GM18498 (cell line): ENCODE data around the gene THADA.

Experiments
- ATAC-seq: cut with Tn5 transposase; IDR thresholded peaks from one replicate; pipeline ENCODE4 v1.9.1; 2021; ENCODE audit warnings: mild to moderate bottlenecking, moderate library complexity; ENCODE audit not compliant: unreplicated experiment

The THADA gene

GRCh38 chr2:43363120-43363519 is 232.7 kb downstream of the THADA start:
- no peak for ATAC-seq

GRCh38 chr2:43361286-43361685 is 234.6 kb downstream of the THADA start:
- no peak for ATAC-seq

DNA sequence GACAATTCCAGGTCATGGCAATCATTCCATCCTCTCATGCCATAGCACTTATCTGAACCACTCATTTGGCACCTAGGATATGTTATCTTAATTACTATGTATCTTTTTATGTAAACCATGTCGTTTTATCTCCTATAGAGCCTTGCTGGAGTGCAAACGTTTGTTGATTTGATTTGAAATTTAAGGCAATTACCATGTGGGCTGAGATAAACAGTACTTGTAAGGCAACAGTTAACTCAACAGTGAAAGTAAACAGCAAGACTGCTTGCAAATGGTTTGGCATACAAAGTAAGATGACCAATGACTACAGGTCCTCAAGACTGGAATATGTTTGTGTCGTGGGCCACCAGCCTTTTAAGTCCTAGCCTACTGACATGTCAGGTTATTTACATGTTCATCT is 235.7 kb downstream of the THADA start:
- ATAC-seq, result no peak

- ATAC-seq, result no peak
Observed at GRCh38 chr2:43358410-43359201, 237.2 kb downstream of the THADA start.

- ATAC-seq, result no peak
Observed at GRCh38 chr2:43356774-43357173, 239.1 kb downstream of the THADA start.

GRCh38 chr2:43355399-43355798 is 240.4 kb downstream of the THADA start:
- no peak for ATAC-seq

- ATAC-seq, result no peak
Observed at GRCh38 chr2:43349904-43350303, 245.9 kb downstream of the THADA start.

DNA sequence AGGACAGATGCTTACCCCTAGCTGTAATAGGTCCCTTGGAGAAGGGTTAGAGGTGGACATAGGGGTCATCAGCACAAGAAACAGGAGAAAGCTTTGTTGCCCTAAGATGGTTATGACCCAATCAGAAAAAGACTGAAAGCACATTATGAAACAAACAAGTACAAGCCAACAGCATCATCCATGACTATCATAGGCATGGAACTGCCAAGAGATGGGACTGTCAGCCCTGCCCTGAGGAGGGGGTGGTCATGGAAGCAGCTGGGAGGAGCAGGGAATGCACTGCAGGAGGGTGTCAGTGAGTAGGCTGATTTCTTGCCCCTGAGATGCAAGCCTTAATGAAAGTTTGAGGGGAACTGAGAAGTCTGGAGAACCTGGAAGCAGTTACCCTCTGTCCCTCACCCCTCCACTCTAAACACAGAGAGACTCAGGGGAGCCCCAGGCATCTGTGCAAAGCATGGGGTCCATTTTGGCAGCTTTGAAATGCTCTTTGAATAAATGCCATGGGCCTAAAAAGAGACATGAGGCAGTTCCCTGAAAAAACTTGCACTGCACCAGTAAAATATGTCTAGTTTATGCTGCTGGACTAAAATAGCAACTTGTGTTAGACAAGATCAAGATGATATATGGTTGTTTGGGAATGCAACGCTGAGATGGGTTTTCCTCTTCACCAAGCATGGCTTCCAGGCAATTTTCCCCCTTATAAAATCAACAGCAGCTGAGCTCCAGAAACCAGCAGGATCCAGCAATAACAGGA is 246.8 kb downstream of the THADA start:
- no peak for ATAC-seq

DNA sequence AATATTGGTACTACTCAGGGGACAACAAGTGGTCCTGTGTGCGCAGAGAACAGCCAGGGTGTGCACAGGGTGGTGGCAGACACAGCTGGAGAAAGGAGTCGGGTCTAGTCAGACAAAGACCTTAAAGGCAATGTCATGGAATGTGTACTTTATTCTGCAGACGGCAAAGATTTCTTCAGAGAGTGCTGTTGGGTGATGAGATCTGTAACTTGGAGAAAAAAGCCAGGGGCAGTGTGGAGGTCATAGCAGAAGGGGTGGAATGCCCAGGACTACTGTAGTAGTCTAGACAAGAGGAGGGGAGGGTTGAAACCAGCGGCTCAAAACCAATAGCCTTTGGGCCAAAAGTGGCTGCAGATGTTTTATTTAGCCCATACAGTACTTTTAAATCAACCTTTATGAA is 248.1 kb downstream of the THADA start:
- no peak for ATAC-seq

DNA sequence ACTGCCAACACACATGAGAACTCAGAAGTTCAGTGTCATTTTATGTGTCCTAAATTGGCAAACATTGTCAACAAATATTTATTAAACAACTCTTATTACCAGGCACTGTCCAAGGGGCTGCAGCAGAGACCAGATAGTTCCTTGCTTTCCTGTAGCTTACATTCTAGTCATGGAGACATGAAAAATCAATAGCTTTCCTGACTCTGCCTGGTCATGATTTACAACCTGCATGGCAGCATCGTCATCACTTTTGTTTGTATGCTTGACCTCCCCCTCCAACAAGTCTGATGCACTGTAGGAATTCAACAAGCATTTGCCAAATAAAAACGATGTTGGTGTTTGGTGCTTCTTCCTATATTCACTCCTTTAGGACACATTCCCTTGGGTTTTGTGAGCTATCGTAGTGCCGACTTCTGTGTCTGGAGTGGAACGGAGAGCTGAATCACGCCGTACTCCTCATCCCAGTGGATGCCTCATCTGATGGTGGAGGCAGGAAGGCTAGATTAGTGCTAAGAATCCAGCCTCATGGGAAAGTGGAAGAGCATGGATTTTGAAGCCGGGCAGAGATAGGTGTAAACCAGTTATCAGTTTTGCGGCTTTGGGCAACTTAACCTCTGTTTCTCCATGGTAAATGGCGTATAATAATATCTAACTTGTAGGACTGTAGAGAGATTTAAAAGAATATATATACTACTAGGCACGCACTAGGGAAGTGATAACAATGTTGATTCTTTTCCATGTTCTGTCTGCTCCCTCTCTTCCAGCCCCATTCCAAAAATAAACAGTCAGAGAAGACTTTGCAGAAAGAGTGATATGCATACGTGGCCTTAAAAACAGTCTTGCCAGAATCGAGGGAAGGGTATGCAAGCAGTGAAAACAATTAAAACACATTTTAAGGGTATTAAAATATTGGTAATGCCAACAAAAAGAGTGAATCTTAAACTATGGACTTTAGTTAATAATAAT is 249.0 kb downstream of the THADA start:
- ATAC-seq, result no peak

- no peak for ATAC-seq
Observed at GRCh38 chr2:43345872-43346271, 250.0 kb downstream of the THADA start.

- ATAC-seq, result no peak
Observed at GRCh38 chr2:43345391-43345813, 250.4 kb downstream of the THADA start.

DNA sequence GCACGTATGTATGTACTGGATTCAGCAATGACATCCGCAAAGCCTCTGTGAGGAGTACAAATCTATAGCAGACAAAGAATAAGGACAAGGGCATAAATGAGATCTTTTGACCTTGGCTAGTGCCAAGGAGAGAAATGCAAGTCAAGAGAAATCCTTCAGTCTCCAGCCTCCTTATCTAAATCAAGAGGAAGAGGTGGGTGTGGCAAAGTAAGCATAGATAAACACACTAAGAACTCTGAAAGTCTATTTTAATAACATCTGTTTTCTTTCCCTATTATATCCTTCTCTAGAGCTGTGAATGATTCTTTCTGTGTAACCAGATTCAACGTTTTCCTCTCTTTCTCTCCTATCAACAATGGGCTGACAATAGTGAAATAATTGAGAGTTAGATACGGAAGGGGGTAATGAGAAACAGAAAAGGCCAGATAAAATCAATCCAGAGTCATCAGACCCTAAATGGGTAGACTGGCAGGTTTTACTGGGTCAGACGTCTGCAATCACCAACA is 250.9 kb downstream of the THADA start:
- no peak for ATAC-seq

DNA sequence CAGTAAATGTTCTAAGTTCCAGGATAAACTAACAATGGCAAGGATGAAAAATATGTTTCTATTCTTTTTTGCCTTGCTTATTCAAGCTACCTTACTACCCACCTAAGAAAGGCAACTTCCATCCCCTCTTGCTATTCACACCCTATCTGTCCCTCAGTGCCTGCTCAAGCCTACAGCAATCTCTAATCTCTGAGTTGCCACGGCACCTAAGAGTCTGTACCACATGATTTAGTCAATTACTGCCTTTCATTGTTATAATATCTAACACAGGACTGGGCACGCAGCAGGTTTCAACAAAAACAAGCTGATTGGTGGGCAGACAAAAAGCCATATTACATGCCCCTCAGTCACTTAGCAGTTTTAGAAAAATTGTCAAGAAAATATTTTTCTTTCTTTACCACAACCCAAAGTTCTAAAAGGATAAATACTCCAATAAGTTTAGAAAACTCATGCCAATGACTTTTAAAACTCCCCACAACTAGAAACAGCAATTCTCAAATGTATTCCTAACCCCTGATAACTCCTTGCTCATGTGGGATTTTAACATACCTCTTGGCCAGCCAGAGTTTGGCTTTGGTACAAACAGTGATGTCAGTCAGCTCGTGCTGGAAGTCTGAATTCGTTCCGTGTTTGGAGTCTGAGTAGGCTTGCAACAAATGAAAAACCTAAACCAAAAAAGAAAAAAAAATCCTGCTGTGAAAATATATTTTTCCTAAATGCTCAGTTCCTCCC is 252.1 kb downstream of the THADA start:
- ATAC-seq, result no peak

DNA sequence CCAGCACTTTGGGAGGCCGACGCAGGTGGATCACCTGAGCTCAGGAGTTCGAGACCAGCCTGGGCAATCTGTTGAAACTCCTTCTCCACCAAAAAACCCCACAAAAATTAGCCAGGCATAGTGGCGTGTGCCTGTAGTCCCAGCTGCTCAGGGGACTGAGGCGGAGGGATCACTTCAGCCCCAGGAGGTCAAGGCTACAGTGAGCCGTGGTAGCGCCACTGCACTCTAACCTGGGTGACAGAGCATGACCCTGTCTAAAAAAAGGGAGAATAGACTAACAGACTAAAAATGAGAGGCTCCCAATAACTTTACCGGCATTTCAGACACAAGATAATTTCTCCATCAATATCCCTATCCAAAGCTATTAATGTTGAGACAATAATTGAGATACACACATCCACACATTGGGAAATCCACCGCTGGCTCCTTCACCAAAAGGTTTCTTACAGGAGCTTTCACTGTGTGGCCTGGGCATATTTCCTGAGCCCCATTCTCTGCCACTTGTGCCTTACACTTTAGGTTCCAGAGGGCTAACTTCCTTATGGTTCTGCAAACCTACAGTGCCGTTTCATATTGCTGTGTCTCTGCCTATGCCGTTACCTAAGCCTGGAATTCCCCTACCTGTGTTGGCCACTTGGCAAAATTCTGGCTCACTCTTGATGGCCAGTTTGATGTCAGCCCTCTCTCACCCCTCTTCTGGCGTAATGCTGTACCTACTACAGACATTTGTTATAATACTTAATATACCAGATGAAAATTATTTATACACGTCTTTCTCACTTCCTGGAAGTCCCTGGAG is 253.7 kb downstream of the THADA start:
- no peak for ATAC-seq

- no peak for ATAC-seq
Observed at GRCh38 chr2:43340945-43341356, 254.9 kb downstream of the THADA start.

GRCh38 chr2:43340066-43340465 is 255.8 kb downstream of the THADA start:
- no peak for ATAC-seq

GRCh38 chr2:43333656-43334144 is 262.1 kb downstream of the THADA start:
- no peak for ATAC-seq

DNA sequence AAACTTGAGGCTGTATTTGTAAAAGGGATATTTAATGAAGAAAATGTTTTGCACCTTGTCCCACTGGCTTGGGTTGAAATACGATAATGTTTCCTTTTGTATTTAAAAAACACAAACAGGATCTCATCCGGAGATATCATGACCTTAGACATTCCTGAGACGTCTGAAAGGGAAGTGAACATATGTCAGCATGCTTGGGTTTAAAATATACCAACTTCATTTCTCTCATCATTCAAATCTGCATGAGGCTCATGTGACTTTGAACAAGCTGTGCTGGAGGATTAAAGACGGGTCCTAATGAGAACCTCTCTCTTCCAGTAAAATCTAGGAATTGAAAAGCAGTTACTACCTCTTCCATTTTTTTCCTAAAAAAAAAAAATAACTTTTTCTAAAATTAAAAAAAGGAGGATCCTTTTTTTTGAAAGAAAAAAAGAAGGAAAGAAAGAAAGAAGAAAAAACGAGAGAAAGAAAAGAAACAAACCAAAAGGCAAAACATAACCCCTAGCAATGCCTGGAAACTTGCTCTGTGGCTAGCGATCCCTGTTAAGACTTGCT is 262.7 kb downstream of the THADA start:
- no peak for ATAC-seq
